ENCODE results near the gene LAD1. TPM values are rescaled to one million over a fixed set of nuclear protein-coding genes. Genes with fewer than 3 reads are reported as not detected.
A peak's percentile ranks its signal among the peaks of the same experiment; 100 is the strongest.

The LAD1 gene
- total and polyA plus RNA-seq, 2 experiments from 2014 or later, result not detected

DNA sequence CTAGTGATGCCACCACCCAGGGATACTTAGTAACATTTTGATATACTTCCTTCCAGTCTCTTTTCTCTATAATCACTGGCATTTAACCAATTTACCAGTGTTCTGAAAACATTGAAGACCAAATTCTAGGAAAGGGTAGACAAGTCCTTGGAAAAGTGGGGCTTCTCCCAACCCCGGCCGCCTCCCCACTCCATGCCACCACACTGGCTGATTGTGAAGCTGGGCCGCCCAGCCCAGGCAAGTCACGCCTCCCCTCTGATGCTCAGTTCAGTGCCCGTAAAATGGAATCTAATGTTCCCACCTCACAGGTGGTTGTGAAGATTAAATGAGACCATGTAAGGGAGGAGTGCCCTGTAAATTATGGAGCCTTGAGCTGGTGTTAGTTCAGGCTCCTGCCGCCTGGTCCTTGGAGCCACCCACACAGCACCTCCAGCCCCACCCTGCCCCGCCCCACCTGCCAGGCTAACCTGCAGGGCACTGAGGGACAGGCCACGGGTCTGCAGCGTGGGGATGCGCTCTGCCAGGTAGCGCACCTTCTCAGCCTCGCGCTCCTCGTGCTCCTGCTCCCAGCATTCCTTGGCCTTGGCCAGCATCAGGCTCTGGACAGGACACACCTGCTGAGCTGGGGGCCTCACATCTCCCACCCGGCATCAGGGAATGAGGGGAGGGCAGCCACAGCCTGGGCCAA, 15.1 kb upstream of the LAD1 start:
- no peak overlapping the region for H3K4me3 ChIP-seq
- H3K9me2 ChIP-seq (ENCODE audit: insufficient read depth), result no peaks in the 10 kb centered on the region
- no peaks in the 10 kb centered on the region for H3K4me1 ChIP-seq (ENCODE audit: insufficient read depth)
- WGBS, 2 experiments (ENCODE audit: low coverage in 1 of 2, low lambda C conversion rate in 2 of 2, missing lambda C conversion rate in 2 of 2), result 76 to 78% methylated on average over 14 to 15 of the region's 15 CpGs
- no peaks in the 10 kb centered on the region for H3K79me2 ChIP-seq (ENCODE audit: insufficient read depth)
- H2AFZ ChIP-seq, result no peak overlapping the region
- H3K9me3 ChIP-seq (ENCODE audit: low read depth), result no peaks in the 10 kb centered on the region
- no peaks in the 10 kb centered on the region for H3F3A ChIP-seq (ENCODE audit: insufficient read depth)
- in situ Hi-C loops (cut with MboI), result no loop called here
- H3K4me2 ChIP-seq (ENCODE audit: unreplicated experiment), result no peak overlapping the region
- no peaks in the 10 kb centered on the region for H4K20me1 ChIP-seq (ENCODE audit: insufficient read depth)
- no peaks in the 10 kb centered on the region for H3K36me3 ChIP-seq (ENCODE audit: low read depth)
- no peak for DNase-seq
- no peak for TF ChIP-seq EZH2 (IDR thresholded peaks at IDR 0.05; ENCODE audit: insufficient read depth, poor library complexity, severe bottlenecking)
- TF ChIP-seq EZH2phosphoT487 (IDR thresholded peaks at IDR 0.05; ENCODE audit: insufficient read depth, low read depth), result no peak
- peaks cover 58% of the 10 kb centered on the region for H3K27me3 ChIP-seq (replicated peaks; ENCODE audit: insufficient read depth)
- H3K9ac ChIP-seq, result no peak overlapping the region
- H3K27ac ChIP-seq, result no peak overlapping the region

DNA sequence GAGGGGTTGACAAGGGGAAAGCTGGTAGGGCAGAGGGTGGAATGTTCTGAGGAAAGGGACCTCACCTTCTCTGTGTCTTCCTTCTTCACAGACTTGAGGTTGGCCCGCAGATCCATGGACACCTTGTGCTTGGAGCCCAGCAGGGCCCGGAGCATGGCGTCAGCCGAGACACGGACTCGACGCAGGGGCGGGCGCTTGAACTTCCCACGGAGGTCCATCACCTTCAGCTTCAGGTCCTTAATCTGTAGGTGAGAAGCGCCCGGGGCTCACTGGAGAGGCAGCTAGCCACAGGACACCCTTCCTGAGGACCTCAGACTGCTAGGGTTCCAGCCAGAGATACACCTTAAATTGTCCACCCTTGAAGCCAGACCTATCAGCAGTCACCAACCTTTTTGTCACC, 12.2 kb upstream of the LAD1 start:
- Histone ChIP-seq H3K9me2 (ENCODE audit: insufficient read depth) (no peaks in the 10 kb centered on the region), H3K79me2 (ENCODE audit: insufficient read depth) (no peaks in the 10 kb centered on the region), H3K9ac (no peak overlapping the region), H3K27me3 (replicated peaks; ENCODE audit: insufficient read depth) (peaks cover 53% of the 10 kb centered on the region), H4K20me1 (ENCODE audit: insufficient read depth) (no peaks in the 10 kb centered on the region), H3K9me3 (ENCODE audit: low read depth) (no peaks in the 10 kb centered on the region), H3K4me2 (ENCODE audit: unreplicated experiment) (no peak overlapping the region), H3K4me3 (no peak overlapping the region), H3F3A (ENCODE audit: insufficient read depth) (no peaks in the 10 kb centered on the region), H3K36me3 (ENCODE audit: low read depth) (no peaks in the 10 kb centered on the region), H2AFZ (no peak overlapping the region), H3K4me1 (ENCODE audit: insufficient read depth) (no peaks in the 10 kb centered on the region), H3K27ac (no peak overlapping the region)
- no peak for DNase-seq
- WGBS, 2 experiments (ENCODE audit: low coverage in 1 of 2, low lambda C conversion rate in 2 of 2, missing lambda C conversion rate in 2 of 2), result 74 to 76% methylated on average over 12 of the region's 12 CpGs
- TF ChIP-seq EZH2phosphoT487 (IDR thresholded peaks at IDR 0.05; ENCODE audit: insufficient read depth, low read depth), result no peak
- no peak for TF ChIP-seq EZH2 (IDR thresholded peaks at IDR 0.05; ENCODE audit: insufficient read depth, poor library complexity, severe bottlenecking)
- in situ Hi-C loops (cut with MboI), result no loop called here

DNA sequence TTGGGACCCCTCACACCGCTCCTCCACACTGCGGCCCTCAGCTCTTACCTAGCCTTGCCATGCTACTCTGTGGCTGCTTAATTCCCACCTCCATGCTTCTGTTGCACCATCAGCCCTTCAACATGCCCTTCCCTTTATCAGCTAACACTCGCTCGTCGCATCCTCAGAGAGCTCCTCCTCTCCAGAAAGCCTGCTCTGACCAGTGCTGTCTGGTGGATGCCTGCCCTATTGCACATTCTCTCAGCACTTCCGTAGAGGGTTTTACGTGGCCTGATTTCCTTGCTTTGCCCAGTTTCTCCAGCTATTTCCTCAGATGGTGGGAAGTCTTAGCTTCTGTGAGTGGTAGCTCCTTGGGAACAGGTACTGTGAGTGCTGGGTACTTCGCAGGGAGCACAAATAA, 10.3 kb upstream of the LAD1 start:
- Histone ChIP-seq H3K9me3 (ENCODE audit: low read depth) (no peaks in the 10 kb centered on the region), H3K9me2 (ENCODE audit: insufficient read depth) (no peaks in the 10 kb centered on the region), H3K27ac (no peak overlapping the region), H3K27me3 (replicated peaks; ENCODE audit: insufficient read depth) (peaks cover 39% of the 10 kb centered on the region), H3K4me3 (no peak overlapping the region), H3K9ac (no peak overlapping the region), H2AFZ (no peak overlapping the region), H3K79me2 (ENCODE audit: insufficient read depth) (no peaks in the 10 kb centered on the region), H3K36me3 (ENCODE audit: low read depth) (no peaks in the 10 kb centered on the region), H3K4me2 (ENCODE audit: unreplicated experiment) (no peak overlapping the region), H3K4me1 (ENCODE audit: insufficient read depth) (no peaks in the 10 kb centered on the region), H3F3A (ENCODE audit: insufficient read depth) (no peaks in the 10 kb centered on the region), H4K20me1 (ENCODE audit: insufficient read depth) (no peaks in the 10 kb centered on the region)
- WGBS, 2 experiments (ENCODE audit: low coverage in 1 of 2, low lambda C conversion rate in 2 of 2, missing lambda C conversion rate in 2 of 2), result 65 to 69% methylated on average over 8 of the region's 8 CpGs
- in situ Hi-C loops (cut with MboI), result no loop called here
- DNase-seq, result peak; percentile 48
- TF ChIP-seq EZH2 (IDR thresholded peaks at IDR 0.05; ENCODE audit: insufficient read depth, poor library complexity, severe bottlenecking) (no peak), EZH2phosphoT487 (IDR thresholded peaks at IDR 0.05; ENCODE audit: insufficient read depth, low read depth) (no peak)

DNA sequence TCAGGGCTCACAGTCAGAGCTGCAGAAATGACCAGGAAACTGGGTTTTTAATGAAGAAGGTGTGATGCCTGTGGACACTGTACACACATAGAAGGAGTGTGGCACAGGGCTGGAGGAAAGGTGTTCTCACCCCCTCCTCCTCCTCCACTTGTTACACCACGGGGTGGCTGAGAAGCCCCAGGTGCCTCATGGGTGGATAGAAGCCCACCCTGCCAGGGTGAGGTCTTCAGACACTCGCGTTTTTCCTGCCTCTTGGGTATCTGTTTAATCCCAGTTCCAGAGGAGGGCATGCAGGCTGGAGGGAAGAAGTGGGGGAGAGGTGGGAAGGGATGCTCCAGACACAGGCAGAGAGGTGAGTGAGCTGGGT, 9.7 kb upstream of the LAD1 start:
- no peak for TF ChIP-seq EZH2phosphoT487 (IDR thresholded peaks at IDR 0.05; ENCODE audit: insufficient read depth, low read depth)
- TF ChIP-seq EZH2 (IDR thresholded peaks at IDR 0.05; ENCODE audit: insufficient read depth, poor library complexity, severe bottlenecking), result no peak
- H2AFZ ChIP-seq, result no peak overlapping the region
- no peaks in the 10 kb centered on the region for H3K4me1 ChIP-seq (ENCODE audit: insufficient read depth)
- H3K27ac ChIP-seq, result no peak overlapping the region
- H3F3A ChIP-seq (ENCODE audit: insufficient read depth), result no peaks in the 10 kb centered on the region
- H3K27me3 ChIP-seq (replicated peaks; ENCODE audit: insufficient read depth), result peaks cover 43% of the 10 kb centered on the region
- H3K9ac ChIP-seq, result no peak overlapping the region
- no peaks in the 10 kb centered on the region for H3K79me2 ChIP-seq (ENCODE audit: insufficient read depth)
- no peak for DNase-seq
- no peaks in the 10 kb centered on the region for H3K36me3 ChIP-seq (ENCODE audit: low read depth)
- H3K4me2 ChIP-seq (ENCODE audit: unreplicated experiment), result no peak overlapping the region
- H3K9me2 ChIP-seq (ENCODE audit: insufficient read depth), result no peaks in the 10 kb centered on the region
- H4K20me1 ChIP-seq (ENCODE audit: insufficient read depth), result no peaks in the 10 kb centered on the region
- in situ Hi-C loops (cut with MboI), result no loop called here
- 31 to 44% methylated on average over 3 of the region's 3 CpGs for WGBS, 2 experiments (ENCODE audit: low coverage in 1 of 2, low lambda C conversion rate in 2 of 2, missing lambda C conversion rate in 2 of 2)
- H3K9me3 ChIP-seq (ENCODE audit: low read depth), result no peaks in the 10 kb centered on the region
- H3K4me3 ChIP-seq, result no peak overlapping the region
